ENCODE measurements around the gene RFPL3.
"Not testable (repeated sequence)": the region's sequence is repeated elsewhere in the genome, so short reads cannot be mapped to it uniquely, and the experiment has no call there.

RFPL3 gene

DNA sequence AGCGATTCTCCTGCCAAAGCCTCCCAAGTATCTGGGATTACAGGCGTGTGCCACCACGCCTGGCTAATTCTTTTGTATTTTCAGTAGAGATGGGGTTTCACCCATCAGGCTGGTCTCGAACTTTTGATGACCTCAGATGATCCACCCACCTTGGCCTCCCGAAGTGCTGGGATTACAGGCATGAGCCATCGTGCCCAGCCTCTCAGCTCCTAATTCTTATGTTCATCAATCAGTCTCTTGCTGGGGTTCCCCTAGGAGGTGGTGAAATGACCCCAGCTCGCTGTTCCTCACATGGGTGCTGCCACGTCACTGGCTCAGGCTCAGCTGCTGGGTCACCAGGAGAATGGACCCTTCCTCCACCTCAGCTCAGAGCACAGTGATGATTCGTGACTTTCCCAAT lies at the start of gene RFPL3:
TSS of gene RFPL3 (plus strand) at position 301 of the 400 bp plus-strand sequence. CDS start 205 bp downstream, outside the sequence.
- POLR2A ChIA-PET; DNase-seq (ENCODE audit: extremely low spot score): not testable (repeated sequence)
- CTCF ChIA-PET = interaction anchor here (1.3 kb wide), 1 partner anchor 15 kb away, joined by 5 read pairs; no protein-coding TSS in a partner anchor

DNA sequence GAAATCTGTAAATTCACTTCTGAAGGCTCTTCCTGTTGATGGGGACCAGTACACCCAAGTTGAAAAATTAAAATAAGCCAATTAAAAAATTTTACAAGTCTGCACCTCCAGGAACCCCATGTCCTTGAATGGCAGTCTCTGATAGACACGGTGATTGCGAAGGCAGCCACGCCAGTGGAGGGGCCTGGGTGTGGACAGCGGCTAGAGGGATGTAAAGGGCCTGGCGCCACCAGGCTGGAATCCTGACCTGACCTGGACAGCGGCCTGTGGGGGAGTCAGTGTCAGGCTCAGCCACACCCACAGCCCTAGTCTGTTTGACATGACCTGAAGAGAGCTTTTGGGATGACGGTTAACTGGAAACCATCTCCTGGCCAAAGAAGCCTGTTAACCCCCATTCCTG lies 49.5 kb upstream of the RFPL3 start:
- no peak for DNase-seq (ENCODE audit: extremely low spot score)
- ChIA-PET CTCF (no interaction called here), POLR2A (no interaction called here)
- TF ChIP-seq SP1 (IDR thresholded peaks at IDR 0.05) (no peak), TARDBP (IDR thresholded peaks at IDR 0.05) (no peak), FOXK2 (IDR thresholded peaks at IDR 0.05) (no peak), FOXA1 (IDR thresholded peaks at IDR 0.05) (no peak), SUZ12 (IDR thresholded peaks at IDR 0.05) (no peak), HDGF (IDR thresholded peaks at IDR 0.05; ENCODE audit: borderline replicate concordance) (no peak), ZNF384 (IDR thresholded peaks at IDR 0.05) (no peak), NFRKB (IDR thresholded peaks at IDR 0.05) (no peak), ARNT (IDR thresholded peaks at IDR 0.05) (no peak), LEF1 (IDR thresholded peaks at IDR 0.05; ENCODE audit: borderline replicate concordance) (no peak), FOXM1 (IDR thresholded peaks at IDR 0.05; ENCODE audit: borderline replicate concordance) (no peak), CTBP1 (IDR thresholded peaks at IDR 0.05; ENCODE audit: borderline replicate concordance) (no peak)
- TF ChIP-seq, protein P1, sequence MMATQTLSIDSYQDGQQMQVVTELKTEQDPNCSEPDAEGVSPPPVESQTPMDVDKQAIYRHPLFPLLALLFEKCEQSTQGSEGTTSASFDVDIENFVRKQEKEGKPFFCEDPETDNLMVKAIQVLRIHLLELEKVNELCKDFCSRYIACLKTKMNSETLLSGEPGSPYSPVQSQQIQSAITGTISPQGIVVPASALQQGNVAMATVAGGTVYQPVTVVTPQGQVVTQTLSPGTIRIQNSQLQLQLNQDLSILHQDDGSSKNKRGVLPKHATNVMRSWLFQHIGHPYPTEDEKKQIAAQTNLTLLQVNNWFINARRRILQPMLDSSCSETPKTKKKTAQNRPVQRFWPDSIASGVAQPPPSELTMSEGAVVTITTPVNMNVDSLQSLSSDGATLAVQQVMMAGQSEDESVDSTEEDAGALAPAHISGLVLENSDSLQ (IDR thresholded peaks at IDR 0.05) = no peak

DNA sequence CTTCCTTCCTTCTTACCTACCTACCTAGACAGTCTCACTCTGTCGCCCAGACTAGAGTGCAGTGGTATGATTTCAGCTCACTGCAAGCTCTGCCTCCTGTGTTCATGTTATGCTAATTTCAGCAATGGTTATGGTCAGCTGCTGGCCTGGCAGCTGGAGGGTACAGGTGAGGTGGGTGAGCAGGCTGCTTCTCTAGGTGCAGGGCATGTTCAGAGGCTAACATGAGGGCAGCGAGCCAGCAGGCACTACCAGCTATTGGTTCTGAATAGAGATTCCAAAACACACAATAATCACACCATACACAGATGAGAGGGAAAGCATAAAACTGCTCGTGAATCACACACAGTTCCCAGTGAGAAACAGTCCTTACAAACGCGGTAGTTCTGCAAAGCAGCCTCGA lies 48.7 kb upstream of the RFPL3 start:
- no peak for DNase-seq (ENCODE audit: extremely low spot score)
- ChIA-PET POLR2A (no interaction called here), CTCF (no interaction called here)
- TF ChIP-seq FOXM1 (IDR thresholded peaks at IDR 0.05; ENCODE audit: borderline replicate concordance) (no peak), TARDBP (IDR thresholded peaks at IDR 0.05) (no peak), NFRKB (IDR thresholded peaks at IDR 0.05) (no peak), SUZ12 (IDR thresholded peaks at IDR 0.05) (no peak), HDGF (IDR thresholded peaks at IDR 0.05; ENCODE audit: borderline replicate concordance) (no peak), BHLHE40 (IDR thresholded peaks at IDR 0.05; ENCODE audit: borderline replicate concordance) (no peak), L3MBTL2 (conservative IDR thresholded peaks at IDR 0.05) (no peak), ZNF384 (IDR thresholded peaks at IDR 0.05) (no peak), SP1 (IDR thresholded peaks at IDR 0.05) (no peak)
- TF ChIP-seq, protein P1 (IDR thresholded peaks at IDR 0.05) = no peak

DNA sequence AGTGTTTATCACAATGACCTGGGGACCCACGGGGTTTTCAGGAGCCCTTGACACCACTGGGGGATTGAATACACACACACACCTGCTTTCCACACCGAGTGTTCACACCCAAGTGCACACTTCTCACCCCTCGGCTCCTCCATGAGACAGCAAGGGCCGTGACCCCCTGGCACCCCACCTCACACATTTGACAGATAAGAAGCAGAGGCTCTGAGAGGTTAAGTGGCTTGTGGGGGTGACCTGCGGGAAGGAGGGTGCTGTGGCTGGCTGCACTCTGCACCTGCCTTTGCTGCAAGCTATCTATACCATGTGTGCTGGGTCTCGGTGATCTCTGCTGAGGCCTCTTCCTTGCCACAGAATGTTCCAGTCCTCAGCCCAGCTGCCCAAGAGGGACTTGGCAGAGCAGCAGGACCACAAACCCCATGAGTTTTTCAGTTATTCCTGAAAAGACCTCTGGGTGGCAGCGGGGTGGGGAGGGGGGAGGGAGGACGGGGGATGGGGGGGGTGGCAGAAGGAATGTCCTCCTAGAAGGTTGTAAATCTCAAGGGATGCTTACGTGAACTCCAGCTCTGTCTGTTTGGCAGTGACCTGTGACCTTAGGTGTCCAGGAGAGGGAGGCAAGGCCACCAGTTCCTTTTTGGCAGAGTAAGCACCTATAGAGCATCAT lies 47.9 kb upstream of the RFPL3 start:
- ChIA-PET CTCF (no interaction called here), POLR2A (no interaction called here)
- TF ChIP-seq TARDBP (IDR thresholded peaks at IDR 0.05) = no peak
- TF ChIP-seq ELF4 (IDR thresholded peaks at IDR 0.05) = no peak
- TF ChIP-seq FOXA1 (IDR thresholded peaks at IDR 0.05) = no peak
- TF ChIP-seq, protein P1 (IDR thresholded peaks at IDR 0.05) = no peak
- TF ChIP-seq SUZ12 (IDR thresholded peaks at IDR 0.05) = no peak
- no peak for TF ChIP-seq FOXM1 (IDR thresholded peaks at IDR 0.05; ENCODE audit: borderline replicate concordance)
- TF ChIP-seq FOXK2 (IDR thresholded peaks at IDR 0.05) = no peak
- no peak for TF ChIP-seq HDGF (IDR thresholded peaks at IDR 0.05; ENCODE audit: borderline replicate concordance)
- no peak for TF ChIP-seq ZNF384 (IDR thresholded peaks at IDR 0.05)
- TF ChIP-seq LEF1 (IDR thresholded peaks at IDR 0.05; ENCODE audit: borderline replicate concordance) = no peak
- TF ChIP-seq L3MBTL2 (conservative IDR thresholded peaks at IDR 0.05) = no peak
- TF ChIP-seq NFRKB (IDR thresholded peaks at IDR 0.05) = no peak
- TF ChIP-seq CTBP1 (IDR thresholded peaks at IDR 0.05; ENCODE audit: borderline replicate concordance) = no peak
- no peak for TF ChIP-seq SP1 (IDR thresholded peaks at IDR 0.05)
- TF ChIP-seq ARNT (IDR thresholded peaks at IDR 0.05) = no peak
- TF ChIP-seq BHLHE40 (IDR thresholded peaks at IDR 0.05; ENCODE audit: borderline replicate concordance) = no peak
- no peak for DNase-seq (ENCODE audit: extremely low spot score)

DNA sequence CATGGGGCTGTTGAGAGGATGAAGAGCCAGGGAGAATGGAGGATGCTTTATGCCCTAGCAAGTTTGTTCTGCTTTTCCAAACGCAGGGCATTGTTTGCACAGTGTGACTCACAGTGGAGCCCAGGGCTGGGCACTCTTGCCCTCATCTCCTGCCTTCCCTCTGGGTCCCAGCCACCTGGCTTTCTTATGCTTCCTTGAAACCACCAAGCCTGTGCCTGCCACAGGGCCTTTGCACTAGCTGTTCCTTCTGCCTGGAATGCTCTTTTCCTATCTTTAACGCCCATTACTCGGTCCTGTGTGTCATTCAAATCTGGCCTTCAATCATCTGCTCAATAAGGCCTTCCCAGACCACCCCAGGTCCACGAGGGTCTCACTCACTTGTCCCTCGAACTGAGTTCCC lies 46.9 kb upstream of the RFPL3 start:
- DNase-seq (ENCODE audit: extremely low spot score) = no peak
- ChIA-PET POLR2A (no interaction called here), CTCF (no interaction called here)
- no peak for TF ChIP-seq SP1 (IDR thresholded peaks at IDR 0.05)

DNA sequence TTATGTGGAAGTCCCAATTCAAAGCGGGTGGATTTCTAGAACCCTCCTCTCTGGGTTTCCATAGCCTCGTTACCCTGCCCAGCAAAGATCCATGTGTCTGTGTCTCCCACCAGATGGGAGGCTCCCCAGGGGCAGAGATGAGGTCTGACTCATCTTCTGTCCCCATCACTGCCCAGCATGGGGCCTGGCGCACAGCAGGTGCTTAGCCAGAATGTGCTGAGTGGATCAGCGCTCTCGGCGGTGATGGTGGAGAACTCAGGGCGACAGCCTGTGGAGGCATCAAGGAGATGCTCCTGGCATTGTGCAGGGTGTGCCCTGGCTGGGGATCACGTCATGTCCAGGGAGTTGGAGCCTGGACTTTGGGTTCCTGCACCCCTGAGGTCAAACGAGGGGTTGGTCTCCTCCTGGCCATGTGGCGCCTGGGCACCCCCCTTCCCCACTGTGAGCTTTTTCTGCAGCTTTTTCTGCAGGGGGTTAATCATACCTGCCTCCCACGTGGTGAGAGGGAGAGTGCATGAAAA lies 46.1 kb upstream of the RFPL3 start:
- POLR2A ChIA-PET = no interaction called here

DNA sequence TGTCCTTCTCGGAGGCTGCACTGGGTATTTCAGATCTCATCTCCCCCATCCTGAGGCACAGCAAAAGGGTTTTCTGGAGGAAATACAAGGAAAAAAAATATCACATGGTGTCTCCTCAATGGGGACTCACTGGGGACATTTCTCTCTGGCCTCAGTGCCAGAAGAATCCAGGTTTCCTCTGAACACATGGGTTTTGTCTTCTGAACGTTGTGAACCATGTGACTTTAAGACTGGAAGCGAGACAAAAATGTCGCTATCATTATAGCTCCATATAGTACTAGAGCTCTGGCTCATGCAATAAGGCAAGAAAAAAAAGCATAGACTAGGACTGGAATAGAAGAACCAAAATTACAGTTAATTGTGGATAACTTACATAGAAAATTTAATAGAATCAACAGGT lies 44.9 kb upstream of the RFPL3 start:
- ChIA-PET POLR2A (no interaction called here), CTCF (no interaction called here)
- no peak for DNase-seq (ENCODE audit: extremely low spot score)
- no peak for TF ChIP-seq FOXK2 (IDR thresholded peaks at IDR 0.05)
- TF ChIP-seq HDGF (IDR thresholded peaks at IDR 0.05; ENCODE audit: borderline replicate concordance) = no peak
- TF ChIP-seq, protein P1 (IDR thresholded peaks at IDR 0.05) = no peak
- no peak for TF ChIP-seq FOXM1 (IDR thresholded peaks at IDR 0.05; ENCODE audit: borderline replicate concordance)
- no peak for TF ChIP-seq LEF1 (IDR thresholded peaks at IDR 0.05; ENCODE audit: borderline replicate concordance)
- TF ChIP-seq CTBP1 (IDR thresholded peaks at IDR 0.05; ENCODE audit: borderline replicate concordance) = no peak
- no peak for TF ChIP-seq TARDBP (IDR thresholded peaks at IDR 0.05)
- TF ChIP-seq SP1 (IDR thresholded peaks at IDR 0.05) = no peak
- no peak for TF ChIP-seq BHLHE40 (IDR thresholded peaks at IDR 0.05; ENCODE audit: borderline replicate concordance)
- TF ChIP-seq ELF4 (IDR thresholded peaks at IDR 0.05) = no peak
- TF ChIP-seq L3MBTL2 (conservative IDR thresholded peaks at IDR 0.05) = no peak
- no peak for TF ChIP-seq ARNT (IDR thresholded peaks at IDR 0.05)
- no peak for TF ChIP-seq FOXA1 (IDR thresholded peaks at IDR 0.05)
- TF ChIP-seq SUZ12 (IDR thresholded peaks at IDR 0.05) = no peak
- TF ChIP-seq ZNF384 (IDR thresholded peaks at IDR 0.05) = no peak
- TF ChIP-seq NFRKB (IDR thresholded peaks at IDR 0.05) = no peak

More for the DNA sequence above, 46.1 kb upstream of the RFPL3 start:
- CTCF ChIA-PET = no interaction called here
- no peak for TF ChIP-seq L3MBTL2 (conservative IDR thresholded peaks at IDR 0.05)
- no peak for TF ChIP-seq TARDBP (IDR thresholded peaks at IDR 0.05)
- DNase-seq (ENCODE audit: extremely low spot score) = no peak

All from HEK293T (cell line).